Measurements from ENCODE around the gene SORBS1. TPM values are rescaled to one million over a fixed set of nuclear protein-coding genes. Genes with fewer than 3 reads are reported as not detected.

SORBS1 gene
- total RNA-seq, 1 donor from 2014 or later, result 16.1 TPM

DNA sequence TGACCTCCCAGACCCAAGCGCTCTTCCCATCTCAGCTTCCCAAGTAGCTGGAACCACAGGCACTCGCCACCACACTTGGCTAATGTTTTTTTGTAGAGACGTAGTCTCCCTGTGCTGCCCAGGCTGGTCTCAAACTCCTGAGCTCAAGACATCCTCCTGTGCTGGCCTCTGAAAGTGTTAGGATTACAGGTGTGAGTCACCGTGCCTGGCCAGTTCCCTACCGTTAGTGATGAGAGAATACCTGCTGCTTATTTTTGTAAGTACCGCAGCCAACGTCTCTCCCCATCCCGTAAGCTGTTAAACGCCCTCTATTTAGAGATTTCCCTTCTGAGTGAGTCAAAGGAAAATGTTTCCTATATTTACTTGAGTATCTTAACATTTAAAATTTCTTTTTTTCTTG, 231.9 kb downstream of the SORBS1 start:
- TF ChIP-seq EZH2phosphoT487 (IDR thresholded peaks at IDR 0.05), result no peak
- TF ChIP-seq EZH2 (IDR thresholded peaks at IDR 0.05), result no peak
- TF ChIP-seq, protein P1, sequence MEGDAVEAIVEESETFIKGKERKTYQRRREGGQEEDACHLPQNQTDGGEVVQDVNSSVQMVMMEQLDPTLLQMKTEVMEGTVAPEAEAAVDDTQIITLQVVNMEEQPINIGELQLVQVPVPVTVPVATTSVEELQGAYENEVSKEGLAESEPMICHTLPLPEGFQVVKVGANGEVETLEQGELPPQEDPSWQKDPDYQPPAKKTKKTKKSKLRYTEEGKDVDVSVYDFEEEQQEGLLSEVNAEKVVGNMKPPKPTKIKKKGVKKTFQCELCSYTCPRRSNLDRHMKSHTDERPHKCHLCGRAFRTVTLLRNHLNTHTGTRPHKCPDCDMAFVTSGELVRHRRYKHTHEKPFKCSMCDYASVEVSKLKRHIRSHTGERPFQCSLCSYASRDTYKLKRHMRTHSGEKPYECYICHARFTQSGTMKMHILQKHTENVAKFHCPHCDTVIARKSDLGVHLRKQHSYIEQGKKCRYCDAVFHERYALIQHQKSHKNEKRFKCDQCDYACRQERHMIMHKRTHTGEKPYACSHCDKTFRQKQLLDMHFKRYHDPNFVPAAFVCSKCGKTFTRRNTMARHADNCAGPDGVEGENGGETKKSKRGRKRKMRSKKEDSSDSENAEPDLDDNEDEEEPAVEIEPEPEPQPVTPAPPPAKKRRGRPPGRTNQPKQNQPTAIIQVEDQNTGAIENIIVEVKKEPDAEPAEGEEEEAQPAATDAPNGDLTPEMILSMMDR (IDR thresholded peaks at IDR 0.05), result no peak
- H3K27me3 ChIP-seq, result no peaks in the 10 kb centered on the region
- H4K20me1 ChIP-seq (ENCODE audit: low read depth), result no peaks in the 10 kb centered on the region
- Mint-ChIP-seq H3K9me3 (no peaks in the 10 kb centered on the region), H3K27ac (no peak overlapping the region), H3K27me3 (ENCODE audit: insufficient read depth, low read depth) (no peaks in the 10 kb centered on the region), H3K4me1 (peaks cover 12% of the 10 kb centered on the region), H3K36me3 (no peaks in the 10 kb centered on the region), H3K4me3 (no peak overlapping the region)
- H3K27ac ChIP-seq, result no peak overlapping the region
- H3F3A ChIP-seq (ENCODE audit: low read depth), result no peaks in the 10 kb centered on the region
- H3K9ac ChIP-seq, result no peak overlapping the region
- DNase-seq (ENCODE audit: low spot score), result no peak
- H3K4me1 ChIP-seq, result peaks cover 6% of the 10 kb centered on the region
- no peak overlapping the region for H2AFZ ChIP-seq (replicated peaks)
- no peak overlapping the region for H3K4me3 ChIP-seq
- no peak overlapping the region for H3K4me2 ChIP-seq
- H3K36me3 ChIP-seq, result no peaks in the 10 kb centered on the region
- H3K79me2 ChIP-seq (ENCODE audit: low read depth), result no peaks in the 10 kb centered on the region
- no peaks in the 10 kb centered on the region for H3K9me3 ChIP-seq (ENCODE audit: low read depth)

GRCh38 chr10:95328013-95328412, 233.2 kb downstream of the SORBS1 start:
- no peaks in the 10 kb centered on the region for H3K79me2 ChIP-seq (ENCODE audit: low read depth)
- H3K9ac ChIP-seq, result no peak overlapping the region
- H3K27ac ChIP-seq, result no peak overlapping the region
- Mint-ChIP-seq H3K4me1 (peaks cover 12% of the 10 kb centered on the region), H3K9me3 (no peaks in the 10 kb centered on the region), H3K27me3 (ENCODE audit: insufficient read depth, low read depth) (no peaks in the 10 kb centered on the region), H3K36me3 (no peaks in the 10 kb centered on the region), H3K27ac (no peak overlapping the region), H3K4me3 (no peak overlapping the region)
- H3K9me3 ChIP-seq (ENCODE audit: low read depth), result no peaks in the 10 kb centered on the region
- TF ChIP-seq EZH2 (IDR thresholded peaks at IDR 0.05) (no peak), EZH2phosphoT487 (IDR thresholded peaks at IDR 0.05) (no peak)
- TF ChIP-seq, protein P1 (IDR thresholded peaks at IDR 0.05), result no peak
- H3K4me3 ChIP-seq, result no peak overlapping the region
- H3K4me1 ChIP-seq, result peaks cover 6% of the 10 kb centered on the region
- H3F3A ChIP-seq (ENCODE audit: low read depth), result no peaks in the 10 kb centered on the region
- H3K36me3 ChIP-seq, result no peaks in the 10 kb centered on the region
- no peaks in the 10 kb centered on the region for H4K20me1 ChIP-seq (ENCODE audit: low read depth)
- H2AFZ ChIP-seq (replicated peaks), result no peak overlapping the region
- DNase-seq (ENCODE audit: low spot score), result no peak
- H3K4me2 ChIP-seq, result no peak overlapping the region
- no peaks in the 10 kb centered on the region for H3K27me3 ChIP-seq

GRCh38 chr10:95327367-95327766, 233.8 kb downstream of the SORBS1 start:
- Histone ChIP-seq H3K27ac (no peak overlapping the region), H3K27me3 (no peaks in the 10 kb centered on the region), H3K4me1 (peaks cover 6% of the 10 kb centered on the region), H3K4me3 (no peak overlapping the region), H3K79me2 (ENCODE audit: low read depth) (no peaks in the 10 kb centered on the region), H3K36me3 (no peaks in the 10 kb centered on the region), H2AFZ (replicated peaks) (no peak overlapping the region), H4K20me1 (ENCODE audit: low read depth) (no peaks in the 10 kb centered on the region), H3K4me2 (no peak overlapping the region), H3F3A (ENCODE audit: low read depth) (no peaks in the 10 kb centered on the region), H3K9ac (no peak overlapping the region), H3K9me3 (ENCODE audit: low read depth) (no peaks in the 10 kb centered on the region)
- no peaks in the 10 kb centered on the region for H3K27me3 Mint-ChIP-seq (ENCODE audit: insufficient read depth, low read depth)
- H3K9me3 Mint-ChIP-seq, result no peaks in the 10 kb centered on the region
- peak overlapping the region; percentile 92 for H3K27ac Mint-ChIP-seq
- TF ChIP-seq EZH2phosphoT487 (IDR thresholded peaks at IDR 0.05) (no peak), EZH2 (IDR thresholded peaks at IDR 0.05) (no peak)
- TF ChIP-seq, protein P1 (IDR thresholded peaks at IDR 0.05), result no peak
- H3K4me3 Mint-ChIP-seq, result no peak overlapping the region
- peak; percentile 14 for DNase-seq (ENCODE audit: low spot score)
- no peaks in the 10 kb centered on the region for H3K36me3 Mint-ChIP-seq
- H3K4me1 Mint-ChIP-seq, result peaks cover 12% of the 10 kb centered on the region

Data from neural progenitor cell (in vitro differentiated cells).